HG03521 (cell line): ENCODE results near the gene BEND5.

Source experiments
- ATAC-seq: cut with Tn5 transposase; IDR thresholded peaks from one replicate; pipeline ENCODE4 v1.9.1; 2021; ENCODE audit warnings: mild to moderate bottlenecking, moderate library complexity; ENCODE audit not compliant: unreplicated experiment

Gene BEND5

DNA sequence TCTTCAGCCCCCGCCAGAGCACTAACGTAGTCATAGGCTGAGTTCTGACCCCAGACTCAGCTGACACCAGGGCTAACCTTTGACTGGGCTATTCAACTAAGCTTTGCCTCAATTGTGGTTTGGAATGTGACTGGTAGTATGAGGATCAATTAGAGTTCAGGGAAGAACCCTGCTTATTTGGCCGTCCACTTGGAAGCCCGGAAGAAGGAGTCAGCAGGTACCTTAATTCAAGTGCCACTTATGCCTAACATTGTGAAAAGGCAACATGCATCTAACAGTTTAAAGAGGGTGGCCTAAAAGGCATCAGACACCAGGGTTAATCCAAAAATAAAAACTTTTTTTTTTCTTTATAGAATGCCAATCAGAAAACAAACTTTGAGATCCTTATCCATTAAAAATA lies 92.3 kb downstream of the BEND5 start:
- no peak for ATAC-seq

DNA sequence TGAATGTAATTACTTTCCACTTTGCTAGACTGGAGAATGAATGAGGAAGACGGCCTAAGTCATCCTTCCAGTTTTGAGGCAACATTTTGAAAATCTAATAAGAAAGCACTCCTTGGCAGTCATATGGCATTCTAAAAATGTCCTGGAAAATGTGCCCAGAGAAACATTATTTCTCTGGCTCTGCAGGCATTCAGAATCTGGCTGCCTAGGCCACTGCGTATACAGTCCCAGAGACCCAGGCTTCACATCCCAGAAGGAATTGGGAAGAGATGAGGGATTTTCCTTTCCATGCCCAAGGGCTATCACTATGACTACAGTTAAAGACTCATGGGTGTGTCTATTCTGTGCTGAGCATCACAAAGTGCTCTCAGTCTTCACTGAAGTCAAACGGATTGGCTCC lies 92.9 kb downstream of the BEND5 start:
- no peak for ATAC-seq

DNA sequence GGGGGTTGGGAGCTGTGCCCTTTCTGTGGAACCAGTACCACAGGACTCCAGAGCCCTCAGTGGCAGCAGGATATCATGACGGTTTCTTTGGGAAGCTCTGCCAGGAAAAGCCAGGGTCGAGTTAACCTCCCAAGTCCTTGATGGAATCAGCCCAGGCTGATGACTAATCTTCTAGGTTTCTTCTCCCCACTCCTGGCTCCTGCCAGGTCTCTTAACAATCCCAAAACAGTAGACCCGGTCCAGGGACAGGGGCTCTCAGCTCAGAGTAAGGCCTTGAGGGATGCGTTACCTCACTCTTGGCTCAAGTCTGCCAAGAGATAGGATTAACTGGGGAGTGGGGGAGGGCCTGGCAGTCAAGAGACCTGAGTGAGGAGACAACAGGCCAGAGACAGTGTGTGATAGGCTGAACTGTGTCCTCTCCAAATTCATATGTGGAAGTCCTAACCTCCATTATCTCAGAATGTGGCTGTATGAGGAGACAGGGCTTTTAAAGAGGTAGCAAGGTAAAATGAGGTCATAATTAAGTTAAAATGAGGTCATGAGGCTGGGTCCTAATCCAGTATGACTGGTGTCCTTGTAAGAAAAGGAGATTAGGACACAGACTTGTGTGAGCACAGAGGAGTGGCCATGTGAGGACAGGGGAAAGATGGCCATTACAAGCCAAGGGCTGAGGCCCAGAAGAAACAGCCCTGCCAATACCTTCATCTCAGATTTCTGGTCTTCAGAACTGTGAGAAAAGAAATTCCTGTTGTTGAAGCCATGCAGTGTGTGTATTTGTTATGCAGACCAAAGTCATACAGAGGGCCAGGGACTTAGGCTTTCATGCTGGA lies 95.0 kb downstream of the BEND5 start:
- ATAC-seq, result no peak

DNA sequence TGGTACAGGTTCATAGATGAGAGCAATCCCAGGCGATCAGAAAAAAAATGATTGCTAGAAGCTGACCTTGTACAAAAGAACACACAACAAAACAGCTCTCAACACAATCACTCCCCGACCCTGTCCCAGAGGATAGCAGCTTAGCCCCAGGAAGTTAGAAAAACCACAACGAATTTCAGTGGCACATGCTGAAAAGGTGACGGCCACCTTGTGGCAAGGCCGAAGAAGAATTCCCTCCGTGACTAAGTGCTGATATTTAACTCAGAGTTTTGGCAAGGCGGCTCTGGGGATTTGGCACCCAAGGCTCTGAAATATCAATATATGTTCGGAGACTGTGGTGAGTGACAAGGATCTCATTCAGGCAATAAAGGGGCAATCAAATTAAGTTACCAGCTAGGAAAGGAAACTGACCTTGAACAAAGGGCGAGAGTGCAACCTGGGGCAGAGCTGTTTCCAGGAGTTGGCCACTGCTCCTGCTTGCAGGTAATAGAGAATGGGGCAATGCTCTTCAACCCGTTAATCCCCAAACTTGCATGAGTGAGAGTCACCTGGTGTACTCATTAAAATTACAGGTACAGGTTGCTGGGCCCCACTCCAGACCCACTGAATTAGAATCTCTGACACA lies 96.2 kb downstream of the BEND5 start:
- no peak for ATAC-seq

GRCh38 chr1:48679859-48680258 lies 96.8 kb downstream of the BEND5 start:
- ATAC-seq, result no peak

GRCh38 chr1:48678710-48679505 lies 97.8 kb downstream of the BEND5 start:
- no peak for ATAC-seq
